ENCODE results near the gene PKNOX2.

PKNOX2 gene

GRCh38 chr11:125264100-125265022 is 99.8 kb downstream of the PKNOX2 start:
- no peak for DNase-seq

- no peak for DNase-seq
Measured at GRCh38 chr11:125267548-125267947, 103.0 kb downstream of the PKNOX2 start.

GRCh38 chr11:125268611-125269010 is 104.1 kb downstream of the PKNOX2 start:
- DNase-seq, result no peak

GRCh38 chr11:125270106-125270505 is 105.6 kb downstream of the PKNOX2 start:
- DNase-seq, result no peak

- no peak for DNase-seq
Measured at GRCh38 chr11:125270711-125271110, 106.2 kb downstream of the PKNOX2 start.

- DNase-seq, result no peak
Measured at GRCh38 chr11:125271483-125272091, 107.0 kb downstream of the PKNOX2 start.

GRCh38 chr11:125272092-125272491 is 107.5 kb downstream of the PKNOX2 start:
- DNase-seq, result no peak

- DNase-seq, result no peak
Measured at GRCh38 chr11:125272821-125273220, 108.3 kb downstream of the PKNOX2 start.

GRCh38 chr11:125273519-125274000 is 109.0 kb downstream of the PKNOX2 start:
- no peak for DNase-seq

- no peak for DNase-seq
Measured at GRCh38 chr11:125274309-125274708, 109.8 kb downstream of the PKNOX2 start.

- DNase-seq, result no peak
Measured at GRCh38 chr11:125274774-125275173, 110.2 kb downstream of the PKNOX2 start.

- no peak for DNase-seq
Measured at GRCh38 chr11:125275905-125276618, 111.5 kb downstream of the PKNOX2 start.

- DNase-seq, result no peak
Measured at GRCh38 chr11:125276619-125276976, 112.0 kb downstream of the PKNOX2 start.

GRCh38 chr11:125279676-125280418 is 115.3 kb downstream of the PKNOX2 start:
- no peak for DNase-seq

GRCh38 chr11:125280646-125281045 is 116.1 kb downstream of the PKNOX2 start:
- no peak for DNase-seq

- DNase-seq, result no peak
Measured at GRCh38 chr11:125281831-125282595, 117.5 kb downstream of the PKNOX2 start.

- DNase-seq, result no peak
Measured at GRCh38 chr11:125282596-125282914, 118.0 kb downstream of the PKNOX2 start.

- no peak for DNase-seq
Measured at GRCh38 chr11:125284245-125284850, 119.8 kb downstream of the PKNOX2 start.

- no peak for DNase-seq
Measured at GRCh38 chr11:125285844-125286243, 121.3 kb downstream of the PKNOX2 start.

GRCh38 chr11:125286486-125286885 is 121.9 kb downstream of the PKNOX2 start:
- DNase-seq, result no peak

GRCh38 chr11:125287491-125288210 is 123.1 kb downstream of the PKNOX2 start:
- DNase-seq, result no peak
